Fibroblast of lung (primary cell): ENCODE results near the gene BAZ1B. TPM values are rescaled to one million over a fixed set of nuclear protein-coding genes. Genes with fewer than 3 reads are reported as not detected.

Experiments
- polyA plus RNA-seq, 2 donors: library from polyadenylated mRNA; depleted of rRNA in 1 of 2; stranded (reverse) in 1 of 2; unstranded in 1 of 2; fragments of >200 nt; gene quantifications; 2 replicates each; pipeline ENCODE4 v1.2.1, GENCODE V29; 2011 to 2012; ENCODE audit warnings: missing spikeins in 1 of 2
- total RNA-seq: library from RNA; depleted of rRNA; stranded (reverse); fragments of >200 nt; gene quantifications from 2 replicates; pipeline ENCODE4 v1.2.1, GENCODE V29; 2014

Gene BAZ1B
- total and polyA plus RNA-seq, 2 donors (not counting 1 experiment from before 2014, with no cell fraction given): 30.5 to 68.9 TPM

Other genes with a start within 250 kb of the BAZ1B start
- 16.9 and 17.5 TPM in 2 replicates for gene NSUN5, start 213.5 kb downstream of the BAZ1B start, total RNA-seq
- 6.6 and 12.9 TPM in 2 replicates for gene NSUN5, start 213.5 kb downstream of the BAZ1B start, polyA plus RNA-seq
- not detected in 2 replicates for gene TRIM50, start 194.2 kb downstream of the BAZ1B start, total RNA-seq
- not detected in 2 replicates for gene TRIM50, start 194.2 kb downstream of the BAZ1B start, polyA plus RNA-seq
- not detected in 2 replicates for gene FKBP6, start 194.1 kb downstream of the BAZ1B start, total RNA-seq
- not detected in 2 replicates for gene FKBP6, start 194.1 kb downstream of the BAZ1B start, polyA plus RNA-seq
- 0.50 and 1.0 TPM in 2 replicates for gene FZD9, start 88.5 kb downstream of the BAZ1B start, total RNA-seq
- 0.10 and 0.21 TPM in 2 replicates for gene FZD9, start 88.5 kb downstream of the BAZ1B start, polyA plus RNA-seq
- 20.0 and 26.9 TPM in 2 replicates for gene BCL7B, start 35.4 kb upstream of the BAZ1B start, total RNA-seq
- 53.9 and 63.2 TPM in 2 replicates for gene BCL7B, start 35.4 kb upstream of the BAZ1B start, polyA plus RNA-seq
- gene TBL2, start 56.3 kb upstream of the BAZ1B start, total RNA-seq: 58.6 and 83.2 TPM in 2 replicates
- 40.1 and 45.4 TPM in 2 replicates for gene TBL2, start 56.3 kb upstream of the BAZ1B start, polyA plus RNA-seq
- gene MLXIPL, start 102.2 kb upstream of the BAZ1B start, total RNA-seq: 0.51 TPM in 1 of 2 replicates, not detected in the other
- gene MLXIPL, start 102.2 kb upstream of the BAZ1B start, polyA plus RNA-seq: not detected in 2 replicates
- gene VPS37D, start 145.5 kb upstream of the BAZ1B start, total RNA-seq: 6.2 and 6.8 TPM in 2 replicates
- gene VPS37D, start 145.5 kb upstream of the BAZ1B start, polyA plus RNA-seq: 0.63 and 0.87 TPM in 2 replicates
- gene DNAJC30, start 161.2 kb upstream of the BAZ1B start, total RNA-seq: 1.8 and 3.8 TPM in 2 replicates
- gene DNAJC30, start 161.2 kb upstream of the BAZ1B start, polyA plus RNA-seq: 7.3 and 7.7 TPM in 2 replicates
- gene BUD23, start 161.3 kb upstream of the BAZ1B start, total RNA-seq: 30.8 and 31.9 TPM in 2 replicates
- 60.1 and 78.4 TPM in 2 replicates for gene BUD23, start 161.3 kb upstream of the BAZ1B start, polyA plus RNA-seq
- gene STX1A, start 197.4 kb upstream of the BAZ1B start, total RNA-seq: 4.6 and 8.1 TPM in 2 replicates
- 7.8 and 17.2 TPM in 2 replicates for gene STX1A, start 197.4 kb upstream of the BAZ1B start, polyA plus RNA-seq
- 7.1 and 8.0 TPM in 2 replicates for gene ABHD11, start 216.5 kb upstream of the BAZ1B start, total RNA-seq
- gene ABHD11, start 216.5 kb upstream of the BAZ1B start, polyA plus RNA-seq: 6.5 and 16.3 TPM in 2 replicates
- not detected in 2 replicates for gene CLDN3, start 248.0 kb upstream of the BAZ1B start, total RNA-seq
- gene CLDN3, start 248.0 kb upstream of the BAZ1B start, polyA plus RNA-seq: 0.05 TPM in 1 of 2 replicates, not detected in the other